Measurements from ENCODE around the gene ATP5MG. TPM values are rescaled to one million over a fixed set of nuclear protein-coding genes. Genes with fewer than 3 reads are reported as not detected.

Gene ATP5MG
- total RNA-seq, 1 experiment from 2014 or later, result 205 TPM

DNA sequence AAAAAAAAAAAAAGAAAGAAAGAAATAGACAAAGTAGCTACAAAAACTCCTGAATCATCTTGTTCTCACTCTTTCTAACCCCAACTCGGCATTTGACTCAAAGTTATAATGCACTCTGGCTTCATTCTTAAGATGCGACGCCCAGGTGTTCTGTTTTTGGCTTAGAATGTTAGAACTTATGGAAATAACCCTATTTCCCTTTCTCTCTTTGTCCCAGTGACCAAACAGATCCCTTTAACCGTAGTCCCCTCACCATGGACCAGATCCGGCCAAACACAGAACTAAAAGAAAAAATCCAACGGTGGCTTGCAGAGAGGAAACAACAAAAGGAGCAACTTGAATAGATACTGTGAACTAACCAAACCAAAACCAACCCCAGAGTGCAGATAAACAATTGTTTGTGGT is 5.3 kb upstream of the ATP5MG start (continued):
- TF ChIP-seq YY1 (IDR thresholded peaks at IDR 0.05; ENCODE audit: extremely low read depth, insufficient replicate concordance, low read depth, low read length) (no peak), SRF (IDR thresholded peaks at IDR 0.05; ENCODE audit: low read depth) (no peak), SIN3A (IDR thresholded peaks at IDR 0.05; ENCODE audit: low read depth) (no peak)

DNA sequence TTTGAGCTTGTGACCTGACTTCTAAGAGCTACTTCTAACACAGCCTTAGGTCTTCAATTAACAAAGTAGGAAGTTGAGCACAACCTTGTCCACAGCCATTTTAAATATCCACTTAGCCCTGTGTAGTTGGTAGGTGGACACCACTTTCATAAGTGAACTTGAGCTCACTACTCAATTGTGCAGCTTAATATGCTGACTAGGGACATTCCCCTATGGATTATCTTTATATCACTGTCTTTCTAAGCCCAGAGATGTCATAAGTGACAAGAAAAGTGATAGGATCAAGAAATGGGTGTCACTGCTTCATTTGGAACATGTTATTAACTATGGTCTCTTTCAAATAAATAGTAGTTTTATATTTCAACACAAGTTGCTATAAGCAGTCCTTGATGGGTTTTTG is 4.0 kb upstream of the ATP5MG start:
- no TSS peak for BruUV-seq (replicated peaks)
- Histone ChIP-seq H3K4me1 (ENCODE audit: control insufficient read depth in 1 of 2, insufficient read depth in 2 of 2, low read length in 2 of 2) (peaks cover 2 to 9% of the 10 kb centered on the region in 2 experiments; a peak in 2 of 4 replicates), H3K9me3 (ENCODE audit: control insufficient read depth in 1 of 2, insufficient read depth in 1 of 2, low read depth in 1 of 2, low read length in 2 of 2) (no peaks in the 10 kb centered on the region), H3K9ac (ENCODE audit: low read length) (no peak overlapping the region), H3K27me3 (ENCODE audit: insufficient read depth, low read length) (no peaks in the 10 kb centered on the region), H3K36me3 (ENCODE audit: control insufficient read depth in 1 of 2, insufficient read depth in 2 of 2, low read length in 2 of 2) (peaks cover 13 to 27% of the 10 kb centered on the region in 2 experiments; a peak in 3 of 4 replicates), H3K9me2 (ENCODE audit: insufficient read depth) (no peaks in the 10 kb centered on the region), H3K27ac (ENCODE audit: low read depth, low read length) (no peak overlapping the region), H3K4me2 (ENCODE audit: low read length) (no peak overlapping the region), H2AFZ (ENCODE audit: low read depth, low read length, poor library complexity, severe bottlenecking) (no peak overlapping the region), H3K4me3 (replicated peaks in 1 of 2; ENCODE audit: low read depth in 1 of 2, low read length in 2 of 2) (no peak overlapping the region), H4K20me1 (ENCODE audit: insufficient read depth) (no peaks in the 10 kb centered on the region), H3K79me2 (ENCODE audit: insufficient read depth, low read length) (peaks cover 12% of the 10 kb centered on the region)
- intact Hi-C loops (cut with micrococcal nuclease), result no loop called here
- CTCF ChIA-PET, result interaction anchor here (2.1 kb wide), 1 partner anchor 199 kb away, joined by 6 read pairs; no protein-coding TSS in a partner anchor
- TF ChIP-seq POLR2A (IDR thresholded peaks at IDR 0.05; ENCODE audit: borderline replicate concordance, extremely low read depth, insufficient read depth, insufficient read length) (no peak), CBX3 (IDR thresholded peaks at IDR 0.05; ENCODE audit: low read depth) (no peak), POLR2AphosphoS5 (IDR thresholded peaks at IDR 0.05; ENCODE audit: low read depth, low read length) (no peak), ELF1 (IDR thresholded peaks at IDR 0.05; ENCODE audit: borderline replicate concordance, low read depth) (no peak)
- TF ChIP-seq, protein P1, sequence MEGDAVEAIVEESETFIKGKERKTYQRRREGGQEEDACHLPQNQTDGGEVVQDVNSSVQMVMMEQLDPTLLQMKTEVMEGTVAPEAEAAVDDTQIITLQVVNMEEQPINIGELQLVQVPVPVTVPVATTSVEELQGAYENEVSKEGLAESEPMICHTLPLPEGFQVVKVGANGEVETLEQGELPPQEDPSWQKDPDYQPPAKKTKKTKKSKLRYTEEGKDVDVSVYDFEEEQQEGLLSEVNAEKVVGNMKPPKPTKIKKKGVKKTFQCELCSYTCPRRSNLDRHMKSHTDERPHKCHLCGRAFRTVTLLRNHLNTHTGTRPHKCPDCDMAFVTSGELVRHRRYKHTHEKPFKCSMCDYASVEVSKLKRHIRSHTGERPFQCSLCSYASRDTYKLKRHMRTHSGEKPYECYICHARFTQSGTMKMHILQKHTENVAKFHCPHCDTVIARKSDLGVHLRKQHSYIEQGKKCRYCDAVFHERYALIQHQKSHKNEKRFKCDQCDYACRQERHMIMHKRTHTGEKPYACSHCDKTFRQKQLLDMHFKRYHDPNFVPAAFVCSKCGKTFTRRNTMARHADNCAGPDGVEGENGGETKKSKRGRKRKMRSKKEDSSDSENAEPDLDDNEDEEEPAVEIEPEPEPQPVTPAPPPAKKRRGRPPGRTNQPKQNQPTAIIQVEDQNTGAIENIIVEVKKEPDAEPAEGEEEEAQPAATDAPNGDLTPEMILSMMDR (IDR thresholded peaks at IDR 0.05 in 2 of 3, conservative IDR thresholded peaks at IDR 0.05 in 1 of 3; ENCODE audit: borderline replicate concordance in 1 of 3, insufficient read depth in 1 of 3, low read depth in 2 of 3, low read length in 2 of 3), result no peak
- TF ChIP-seq, protein P2, sequence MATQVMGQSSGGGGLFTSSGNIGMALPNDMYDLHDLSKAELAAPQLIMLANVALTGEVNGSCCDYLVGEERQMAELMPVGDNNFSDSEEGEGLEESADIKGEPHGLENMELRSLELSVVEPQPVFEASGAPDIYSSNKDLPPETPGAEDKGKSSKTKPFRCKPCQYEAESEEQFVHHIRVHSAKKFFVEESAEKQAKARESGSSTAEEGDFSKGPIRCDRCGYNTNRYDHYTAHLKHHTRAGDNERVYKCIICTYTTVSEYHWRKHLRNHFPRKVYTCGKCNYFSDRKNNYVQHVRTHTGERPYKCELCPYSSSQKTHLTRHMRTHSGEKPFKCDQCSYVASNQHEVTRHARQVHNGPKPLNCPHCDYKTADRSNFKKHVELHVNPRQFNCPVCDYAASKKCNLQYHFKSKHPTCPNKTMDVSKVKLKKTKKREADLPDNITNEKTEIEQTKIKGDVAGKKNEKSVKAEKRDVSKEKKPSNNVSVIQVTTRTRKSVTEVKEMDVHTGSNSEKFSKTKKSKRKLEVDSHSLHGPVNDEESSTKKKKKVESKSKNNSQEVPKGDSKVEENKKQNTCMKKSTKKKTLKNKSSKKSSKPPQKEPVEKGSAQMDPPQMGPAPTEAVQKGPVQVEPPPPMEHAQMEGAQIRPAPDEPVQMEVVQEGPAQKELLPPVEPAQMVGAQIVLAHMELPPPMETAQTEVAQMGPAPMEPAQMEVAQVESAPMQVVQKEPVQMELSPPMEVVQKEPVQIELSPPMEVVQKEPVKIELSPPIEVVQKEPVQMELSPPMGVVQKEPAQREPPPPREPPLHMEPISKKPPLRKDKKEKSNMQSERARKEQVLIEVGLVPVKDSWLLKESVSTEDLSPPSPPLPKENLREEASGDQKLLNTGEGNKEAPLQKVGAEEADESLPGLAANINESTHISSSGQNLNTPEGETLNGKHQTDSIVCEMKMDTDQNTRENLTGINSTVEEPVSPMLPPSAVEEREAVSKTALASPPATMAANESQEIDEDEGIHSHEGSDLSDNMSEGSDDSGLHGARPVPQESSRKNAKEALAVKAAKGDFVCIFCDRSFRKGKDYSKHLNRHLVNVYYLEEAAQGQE (IDR thresholded peaks at IDR 0.05; ENCODE audit: low read depth), result no peak
- POLR2A ChIA-PET, result no interaction called here
- RAD21 ChIA-PET (ENCODE audit: low non-redundant PET in 1 of 2, low total read pairs in 2 of 2, uncharacterized antibody in 2 of 2, unreplicated experiment in 2 of 2), result no interaction called here
- ATAC-seq (no peak), DNase-seq (ENCODE audit: low read depth, low spot score) (no peak)
